GM18907 (cell line): Measurements from ENCODE around the gene POU2AF3.
"Not testable (repeated sequence)": the region's sequence is repeated elsewhere in the genome, so short reads cannot be mapped to it uniquely, and the experiment has no call there.

Experiments
- ATAC-seq: cut with Tn5 transposase; IDR thresholded peaks from one replicate; pipeline ENCODE4 v1.9.1; 2021; ENCODE audit warnings: mild to moderate bottlenecking, moderate library complexity; ENCODE audit not compliant: unreplicated experiment

The POU2AF3 gene

DNA sequence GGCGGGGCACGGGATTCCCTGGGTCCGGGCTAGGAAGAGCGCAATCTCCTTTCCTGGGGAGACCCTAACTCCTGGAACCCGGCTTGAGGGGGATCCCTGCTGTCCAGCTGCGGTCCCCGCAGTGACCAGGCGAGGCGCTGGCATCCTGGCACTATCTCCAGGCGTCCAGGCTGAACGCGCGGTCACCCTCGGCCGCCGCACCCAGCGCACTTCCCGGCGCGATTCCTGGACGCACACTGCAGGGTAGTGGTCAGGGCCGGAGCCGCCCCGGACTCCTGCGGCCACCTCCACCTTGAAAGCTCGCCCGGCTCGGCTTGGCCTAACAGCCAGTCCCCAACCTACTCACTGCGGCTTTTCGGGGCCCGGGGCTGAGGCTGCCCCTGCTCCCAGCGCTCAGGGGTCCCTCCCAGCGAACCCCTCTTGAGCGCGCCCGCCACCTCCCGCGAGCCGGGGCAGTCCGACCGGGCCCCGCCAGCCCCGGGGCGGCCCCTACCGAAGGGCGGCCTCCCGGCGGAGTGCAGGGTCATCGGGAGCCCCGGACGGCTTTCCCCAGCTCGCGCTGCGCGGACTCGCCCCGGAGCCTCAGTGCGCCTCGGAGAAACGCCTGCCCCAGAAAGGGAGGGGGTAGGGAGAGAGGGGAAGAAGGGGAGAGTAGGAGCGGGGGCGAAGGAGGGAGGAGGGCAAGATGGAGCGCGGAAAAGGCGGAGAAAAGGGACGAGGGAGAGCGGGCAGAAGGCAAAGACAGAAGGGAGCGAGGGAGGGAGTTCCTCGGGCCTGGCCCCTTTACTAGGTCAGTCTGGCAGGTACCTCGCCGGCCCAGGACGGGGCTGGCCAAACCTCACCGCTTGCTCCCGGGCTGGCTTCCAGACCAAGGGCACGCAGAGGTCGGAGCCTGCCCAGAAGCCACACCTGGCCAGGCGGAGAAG is 1.0 kb downstream of the POU2AF3 start:
- peak; percentile 58 for ATAC-seq

DNA sequence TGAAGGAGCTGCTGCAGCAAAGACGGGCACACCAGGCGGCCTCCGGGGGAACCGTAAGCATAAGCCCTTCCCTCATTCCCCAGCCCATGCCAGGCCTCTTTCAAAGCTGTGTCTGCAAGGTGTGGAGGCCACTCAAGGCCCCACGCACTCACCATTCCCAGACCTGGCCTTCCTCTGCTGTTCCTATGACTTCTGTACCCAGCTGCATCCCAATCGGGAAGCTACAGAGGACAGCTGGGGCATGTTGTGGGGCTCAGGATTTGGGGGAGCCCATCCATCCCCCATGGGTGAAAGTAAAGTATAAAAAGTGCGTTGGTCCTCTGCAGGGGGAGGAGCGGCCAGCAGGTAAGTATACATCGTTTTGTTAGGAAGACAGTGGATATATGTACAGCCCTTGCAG is 2.2 kb downstream of the POU2AF3 start:
- no peak for ATAC-seq

DNA sequence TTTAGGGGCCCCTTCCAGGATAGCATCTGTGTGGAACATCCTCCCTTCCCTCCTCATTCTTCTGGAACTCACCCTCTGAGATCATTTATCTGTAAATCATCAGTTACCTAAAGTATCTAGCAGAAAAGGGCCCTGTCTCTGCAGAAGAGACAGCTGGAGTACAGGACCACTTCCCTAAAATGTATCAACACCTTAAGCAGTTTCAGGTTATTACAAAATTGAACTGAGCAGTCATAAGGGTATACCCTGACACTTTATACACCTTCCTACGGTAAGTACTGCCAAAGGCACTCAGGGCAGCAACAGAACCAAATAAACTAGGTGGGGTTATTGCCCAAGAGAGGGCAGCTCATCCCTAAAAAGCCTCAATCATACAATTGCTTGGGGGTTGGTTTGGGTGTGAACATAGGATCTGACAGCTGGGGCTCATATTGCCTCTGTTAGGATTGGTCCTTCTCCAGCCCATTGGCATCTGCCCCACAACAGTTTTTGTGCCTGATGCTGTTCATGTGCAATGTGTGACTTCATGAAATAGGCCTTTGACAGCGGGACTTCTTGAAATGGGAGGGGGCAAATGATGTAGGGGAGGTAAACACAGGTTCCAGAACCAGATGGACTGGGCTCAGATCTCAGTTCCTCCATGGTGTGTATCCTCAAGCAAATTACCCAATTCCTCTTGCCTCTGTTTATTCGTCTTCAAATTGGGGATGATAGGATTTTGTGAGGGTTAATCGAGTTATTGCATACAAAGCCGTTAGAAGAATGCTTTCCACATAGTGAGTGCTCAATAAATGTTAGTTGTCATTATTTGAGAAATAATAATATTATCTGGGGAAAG is 2.9 kb downstream of the POU2AF3 start:
- ATAC-seq, result no peak

DNA sequence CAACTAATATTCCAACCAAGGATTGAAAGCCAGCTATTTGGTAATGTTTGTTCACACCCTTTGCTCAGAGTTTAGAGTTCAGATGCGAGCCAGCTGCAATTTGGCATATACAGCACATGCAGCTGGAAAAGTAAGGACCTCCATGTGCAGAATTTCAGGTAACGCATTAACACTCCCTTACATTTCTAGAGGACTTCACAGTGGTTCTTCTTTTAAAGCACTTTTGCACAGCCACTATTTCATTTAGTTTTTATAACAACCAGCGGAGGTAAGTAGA is 3.4 kb downstream of the POU2AF3 start:
- no peak for ATAC-seq

DNA sequence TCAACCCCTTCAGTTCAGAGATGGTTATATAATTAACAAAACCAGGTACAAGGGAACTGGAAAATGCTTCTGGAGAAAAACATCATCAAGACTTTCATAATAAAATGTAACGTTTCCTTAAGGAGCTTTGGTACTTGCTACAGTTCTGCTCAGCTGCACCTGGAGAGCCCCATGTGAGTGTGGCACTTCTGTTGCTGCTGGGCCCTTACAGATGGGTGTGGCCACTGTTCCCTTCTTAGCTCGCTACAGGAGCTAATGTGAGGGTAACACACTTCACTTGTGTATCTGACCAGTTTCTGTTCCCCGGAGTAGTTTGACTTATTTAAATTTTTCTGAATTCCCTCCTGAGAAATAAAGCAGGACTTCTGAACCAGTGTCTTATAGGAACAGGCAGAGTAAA is 4.0 kb downstream of the POU2AF3 start:
- no peak for ATAC-seq

DNA sequence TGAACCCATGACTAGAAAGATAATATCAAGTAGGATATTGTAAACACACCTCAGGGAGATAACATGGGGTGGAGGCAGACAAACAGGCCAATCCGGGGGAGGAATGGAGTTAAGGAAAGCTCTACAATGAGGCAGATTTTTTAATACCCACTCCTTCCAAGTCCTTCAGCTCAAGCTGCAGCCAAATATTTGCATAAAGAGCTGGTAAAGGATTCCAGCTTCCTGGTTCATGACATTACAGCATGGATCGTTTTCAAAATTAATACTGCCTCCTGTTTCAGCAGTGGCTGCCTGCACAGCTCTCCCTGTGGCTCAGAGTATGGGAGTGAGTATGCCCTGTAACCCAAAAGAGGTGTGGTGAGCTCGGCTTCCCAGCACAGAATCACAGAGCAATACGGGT is 5.1 kb downstream of the POU2AF3 start:
- no peak for ATAC-seq

DNA sequence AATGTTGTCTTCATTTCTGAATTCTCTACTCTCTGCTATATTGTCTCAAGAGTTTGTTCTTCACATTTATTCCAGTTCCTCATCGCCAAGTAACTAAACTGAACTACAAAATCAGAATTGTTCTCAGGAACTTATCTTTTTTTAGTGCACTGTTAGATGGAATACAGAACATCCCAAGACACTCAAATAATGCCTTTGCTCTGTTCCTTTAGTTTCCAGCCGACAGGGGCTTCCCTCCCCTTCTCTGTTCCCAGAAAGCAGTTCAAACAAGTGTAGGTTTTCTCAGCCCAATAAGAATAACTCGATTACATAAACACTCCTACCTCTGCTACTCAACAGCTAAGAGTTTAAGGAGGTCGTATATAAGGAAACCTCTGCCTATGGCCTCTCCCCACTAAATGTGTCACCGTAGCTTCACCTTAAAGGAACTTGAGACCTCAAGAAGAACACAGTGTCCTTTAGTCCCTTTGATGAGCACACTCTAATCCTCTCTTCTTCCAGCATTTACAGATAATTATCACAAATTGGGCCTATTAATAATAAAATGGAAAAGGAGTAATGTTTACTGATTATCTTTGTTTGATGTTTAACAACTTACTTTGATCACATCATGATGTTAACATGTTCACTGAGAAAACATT is 6.9 kb downstream of the POU2AF3 start:
- no peak for ATAC-seq

DNA sequence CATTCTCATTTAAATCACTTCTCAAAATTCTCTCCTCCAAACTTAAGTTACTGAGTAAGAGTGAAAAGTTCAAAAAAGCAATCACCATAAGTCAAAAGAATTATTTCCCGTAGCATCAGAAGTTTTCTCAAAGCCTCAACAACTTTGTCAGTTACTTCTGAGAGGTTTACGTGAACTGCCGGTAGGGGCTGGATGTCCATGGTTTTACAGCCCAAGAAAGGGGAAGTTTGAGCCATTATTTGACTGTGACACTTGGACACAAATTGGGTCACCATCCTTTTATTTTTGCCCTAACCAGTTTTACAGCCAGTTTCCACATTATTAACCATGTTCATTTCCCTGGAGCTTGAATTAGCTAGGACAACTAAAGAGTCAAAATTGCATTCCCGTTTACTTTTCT is 7.5 kb downstream of the POU2AF3 start:
- no peak for ATAC-seq

DNA sequence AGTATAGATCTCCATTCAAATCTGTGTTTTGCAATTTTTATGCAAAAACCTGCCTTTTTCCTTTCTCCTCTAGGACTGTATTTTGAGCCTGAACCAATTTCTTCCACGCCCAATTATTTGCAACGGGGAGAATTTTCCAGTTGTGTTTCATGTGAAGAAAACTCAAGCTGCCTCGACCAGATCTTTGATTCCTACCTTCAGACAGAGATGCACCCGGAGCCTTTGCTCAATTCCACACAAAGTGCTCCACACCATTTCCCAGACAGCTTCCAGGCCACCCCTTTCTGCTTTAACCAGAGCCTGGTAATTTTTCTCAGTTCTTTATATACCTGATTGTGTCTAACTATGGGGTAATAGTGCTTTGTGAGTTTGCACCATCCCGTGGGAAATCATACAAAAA is 8.0 kb downstream of the POU2AF3 start:
- no peak for ATAC-seq

DNA sequence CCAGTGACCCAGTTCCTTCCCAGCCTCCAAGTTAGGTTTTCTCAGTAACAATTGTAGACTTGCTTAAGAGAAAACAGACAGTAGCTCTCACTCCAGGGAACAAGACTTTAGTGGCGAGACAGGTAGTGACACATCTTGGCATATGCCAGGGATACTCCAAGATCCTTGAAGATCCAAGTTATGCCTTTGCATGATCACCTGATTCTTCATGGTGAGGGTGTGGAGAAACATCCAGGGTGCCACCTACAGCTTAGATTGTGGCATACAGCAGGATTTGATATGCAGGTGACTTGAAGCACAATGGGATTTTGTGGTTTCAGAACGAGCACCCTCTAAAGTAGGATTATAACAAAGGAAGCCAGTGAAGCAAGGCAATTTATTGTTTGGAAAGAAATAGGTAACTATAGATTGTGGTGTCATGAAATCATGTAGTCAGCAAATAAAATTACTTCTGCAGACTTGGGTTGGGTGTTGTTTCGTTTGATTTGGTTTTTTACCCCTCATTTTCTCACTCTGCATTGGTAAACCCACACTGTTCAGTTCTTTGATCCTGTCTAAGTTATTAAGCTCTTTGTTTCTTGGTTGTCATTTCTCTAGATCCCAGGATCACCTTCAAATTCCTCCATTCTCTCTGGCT is 9.2 kb downstream of the POU2AF3 start:
- no peak for ATAC-seq

DNA sequence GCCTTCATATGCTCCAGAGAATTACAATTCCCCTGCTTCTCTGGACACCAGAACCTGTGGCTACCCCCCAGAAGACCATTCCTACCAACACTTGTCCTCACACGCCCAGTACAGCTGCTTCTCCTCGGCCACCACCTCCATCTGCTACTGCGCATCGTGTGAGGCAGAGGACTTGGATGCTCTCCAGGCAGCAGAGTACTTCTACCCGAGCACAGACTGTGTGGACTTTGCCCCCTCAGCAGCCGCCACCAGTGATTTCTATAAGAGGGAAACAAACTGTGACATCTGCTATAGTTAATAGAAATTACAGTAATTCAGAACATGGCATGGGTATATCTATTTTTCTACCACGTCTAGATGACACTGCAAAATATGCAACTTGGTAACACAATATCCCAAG is 9.8 kb downstream of the POU2AF3 start:
- no peak for ATAC-seq

DNA sequence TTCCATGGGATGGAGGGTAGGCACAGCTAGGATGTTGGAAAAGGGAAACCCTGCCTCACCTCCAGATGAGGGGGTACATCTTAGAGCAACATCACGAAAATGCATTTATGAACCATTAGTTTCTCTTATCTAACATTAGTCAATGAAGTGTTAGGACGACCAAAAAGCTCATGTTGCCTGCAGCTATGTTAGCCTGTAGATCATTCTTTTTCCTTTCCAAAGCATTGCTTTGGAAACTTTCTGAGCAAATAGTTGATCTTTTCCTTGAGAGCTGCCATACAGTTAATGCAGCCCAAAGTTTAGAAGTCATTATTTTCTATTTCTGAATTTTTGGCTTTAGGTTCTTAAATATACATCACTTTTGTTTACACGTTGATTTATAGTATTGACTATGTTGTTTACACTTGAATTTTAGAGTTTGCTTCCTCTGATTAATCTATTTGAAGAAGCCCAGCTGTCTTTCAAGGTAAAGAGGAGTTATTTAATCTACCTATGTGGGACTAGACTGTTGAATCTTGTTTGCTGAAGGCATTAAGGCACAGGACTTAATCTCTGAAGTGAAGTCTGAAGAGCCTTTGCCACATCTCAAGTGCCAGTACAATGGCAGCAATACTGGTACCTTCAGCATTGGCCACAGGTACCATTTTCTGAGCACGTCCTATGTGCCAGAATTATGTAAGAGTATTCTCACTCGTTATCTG is 11.0 kb downstream of the POU2AF3 start:
- no peak for ATAC-seq

DNA sequence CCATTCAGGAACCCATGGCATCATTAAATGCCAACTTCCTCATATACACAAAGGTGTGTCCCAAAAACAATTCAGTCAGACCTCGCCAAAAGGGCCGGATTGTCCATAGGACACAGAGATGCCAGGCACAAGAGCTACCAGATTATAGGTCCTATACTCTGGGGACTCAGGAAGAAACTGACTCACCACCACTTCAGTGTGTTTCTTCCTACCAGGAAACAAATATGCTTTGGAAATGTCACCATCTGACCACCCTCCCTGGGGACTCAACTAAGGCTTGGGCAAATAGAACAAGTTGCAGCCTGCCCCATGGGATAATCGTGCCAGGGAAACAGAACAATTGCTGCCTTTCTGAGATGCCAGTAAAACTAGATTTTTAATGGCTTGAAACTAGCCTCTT is 11.7 kb downstream of the POU2AF3 start:
- no peak for ATAC-seq

DNA sequence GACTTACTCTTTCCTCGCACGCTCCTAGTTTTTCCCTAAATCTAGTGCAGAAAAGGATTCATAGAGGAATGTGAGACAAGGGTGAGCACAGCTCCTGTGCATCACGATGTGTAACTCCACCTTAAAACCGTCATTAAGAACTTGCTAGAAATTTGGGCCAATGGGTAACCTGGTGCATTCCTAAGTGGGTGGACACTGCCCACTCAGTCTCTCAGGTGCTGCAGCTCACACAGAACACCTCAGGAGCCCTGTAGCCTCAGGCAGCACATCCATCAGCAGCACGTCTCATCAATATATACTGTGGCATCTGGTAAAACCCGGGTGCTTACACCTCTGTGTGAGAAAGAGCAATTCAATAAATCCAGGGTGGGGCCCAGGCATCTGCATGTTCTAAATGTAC is 12.4 kb downstream of the POU2AF3 start:
- ATAC-seq, result no peak

DNA sequence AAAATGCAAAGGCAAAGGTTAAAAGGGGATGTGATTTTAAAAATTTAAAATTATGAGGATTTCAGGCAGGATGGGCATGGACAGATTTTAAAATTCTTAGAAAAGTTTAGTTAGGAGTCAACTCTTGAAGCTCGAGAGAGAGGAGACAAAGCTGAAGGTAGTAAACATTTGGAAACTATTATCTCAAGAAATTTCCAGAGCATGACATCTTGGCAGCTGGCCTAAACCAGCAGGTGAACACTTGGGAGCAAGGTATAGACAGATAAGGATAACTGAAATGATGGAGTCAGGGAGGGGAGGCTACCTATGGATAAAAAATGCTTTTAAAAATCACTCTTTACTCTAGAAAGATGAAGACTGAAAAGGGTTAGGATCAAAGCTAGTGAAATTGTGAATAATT is 13.7 kb downstream of the POU2AF3 start:
- ATAC-seq, result no peak

DNA sequence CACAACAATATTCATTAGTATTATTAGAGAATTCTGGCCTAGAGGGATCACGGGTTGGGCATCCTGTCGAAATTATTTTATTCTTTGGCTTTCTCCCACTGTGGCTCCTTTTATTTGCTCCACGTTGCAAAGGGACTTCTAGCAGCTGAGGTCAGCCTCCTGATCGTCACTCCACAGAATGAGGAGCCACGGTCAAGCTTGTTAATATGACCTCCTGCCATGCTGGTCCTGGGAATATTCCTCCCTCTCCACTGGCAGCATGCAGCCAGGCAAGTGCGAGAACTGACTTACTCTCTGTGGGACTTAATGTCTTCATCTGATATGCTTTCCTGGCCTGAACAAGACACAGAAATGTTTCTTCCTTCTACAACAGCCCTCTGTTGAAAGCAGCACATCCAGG is 20.9 kb downstream of the POU2AF3 start:
- no peak for ATAC-seq

DNA sequence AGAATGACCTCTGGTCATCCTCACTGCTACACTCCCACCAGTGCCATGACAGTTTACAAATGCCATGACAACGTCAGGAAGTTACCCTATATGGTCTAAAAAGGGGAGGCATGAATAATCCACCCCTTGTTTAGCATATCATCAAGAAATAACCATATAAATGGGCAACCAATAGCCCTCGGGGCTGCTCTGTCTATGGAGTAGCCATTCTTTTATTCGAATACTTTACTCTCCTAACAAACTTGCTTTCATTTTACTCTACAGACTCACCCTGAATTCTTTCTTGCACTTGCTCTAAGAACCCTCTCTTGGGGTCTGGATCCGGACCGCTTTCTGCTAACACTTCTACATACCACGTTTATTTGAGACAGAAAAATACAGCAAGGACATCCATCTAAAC is 21.9 kb downstream of the POU2AF3 start:
- not testable (repeated sequence) for ATAC-seq

DNA sequence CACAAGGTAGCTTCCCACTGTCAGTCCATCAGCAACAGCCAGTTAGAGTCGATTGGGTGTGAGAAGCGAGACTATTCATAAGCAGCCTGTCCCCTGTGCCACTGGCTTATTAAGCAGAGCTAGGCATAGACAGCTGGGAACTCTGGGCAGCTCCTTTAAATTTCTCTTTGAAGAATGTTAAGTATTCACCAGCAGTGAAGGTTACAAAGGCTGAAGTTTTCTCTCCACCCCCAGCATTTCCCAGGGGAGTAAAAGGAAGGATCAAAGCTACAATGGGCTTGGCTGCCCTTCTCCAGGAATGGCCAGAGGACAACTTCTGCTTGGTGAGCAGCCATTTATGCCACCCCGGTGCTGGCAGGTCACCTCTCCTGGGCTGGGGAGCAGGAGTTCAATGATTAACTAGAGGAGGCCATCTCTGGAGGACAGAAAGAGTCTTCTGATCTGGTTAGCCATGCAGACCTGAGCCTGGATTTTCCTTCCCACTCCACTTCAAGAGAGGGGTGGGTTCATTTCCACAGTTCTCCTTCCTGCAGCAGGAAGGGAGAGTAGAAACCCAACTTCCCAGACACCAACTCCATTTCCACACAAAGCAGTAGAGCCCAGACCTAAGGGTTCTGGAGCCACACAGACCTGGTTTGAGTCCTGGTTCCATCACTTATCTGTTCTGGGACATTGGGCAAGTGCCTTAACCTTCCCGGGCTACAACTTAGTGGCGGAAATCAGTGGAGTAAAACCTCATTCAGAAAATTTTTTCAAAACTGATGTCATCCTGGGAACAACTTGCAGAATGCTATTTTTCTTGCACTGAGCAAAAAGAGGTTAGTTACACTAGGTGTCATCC is 22.6 kb downstream of the POU2AF3 start:
- no peak for ATAC-seq

DNA sequence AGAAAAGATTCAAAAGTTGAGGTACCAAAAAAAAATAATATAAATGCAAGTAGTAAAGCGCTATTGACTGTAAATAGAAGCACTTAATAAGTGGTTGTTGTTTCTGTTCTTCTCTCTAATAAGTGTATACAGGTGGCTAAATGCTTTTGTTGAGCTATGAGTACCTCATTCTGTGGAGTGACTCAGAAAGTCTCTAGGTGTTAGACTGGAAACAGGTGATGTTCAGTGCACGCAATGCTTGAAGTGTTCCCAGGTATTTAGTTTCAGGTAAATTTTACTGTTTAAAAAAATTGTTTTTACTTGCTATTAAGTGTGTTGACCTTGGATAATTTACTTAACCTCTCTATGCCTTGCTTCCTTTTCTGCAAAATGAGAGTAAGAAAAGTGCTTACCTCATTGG is 24.2 kb downstream of the POU2AF3 start:
- ATAC-seq, result no peak

DNA sequence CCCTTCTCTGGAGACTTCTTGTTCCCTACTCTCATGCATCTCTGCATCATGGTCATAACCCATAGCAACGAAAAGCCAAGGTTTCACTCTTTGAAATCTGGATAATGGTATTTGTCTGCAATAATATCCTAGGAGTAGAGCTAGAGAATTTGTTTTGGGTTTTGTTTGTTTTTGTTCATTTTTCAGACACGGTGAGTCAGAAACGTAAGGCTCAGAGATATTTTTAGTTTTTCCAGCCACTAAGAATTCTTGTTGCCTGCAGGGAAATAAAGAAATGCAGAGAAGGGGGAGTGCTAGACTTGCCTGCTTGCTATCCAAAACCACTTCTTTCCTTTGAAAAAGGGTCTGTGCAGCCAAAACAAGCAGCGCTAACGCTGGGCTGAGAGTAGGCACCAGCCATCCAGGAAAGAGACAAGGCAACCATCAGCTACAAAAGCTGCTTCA is 26.0 kb downstream of the POU2AF3 start:
- no peak for ATAC-seq
